GM21737 (cell line): ENCODE measurements around the gene FGGY.
A peak's percentile ranks its signal among the peaks of the same experiment; 100 is the strongest.

Source experiments
- ATAC-seq: cut with Tn5 transposase; IDR thresholded peaks from one replicate; pipeline ENCODE4 v1.9.1; 2021; ENCODE audit warnings: mild to moderate bottlenecking, moderate library complexity; ENCODE audit not compliant: unreplicated experiment

FGGY gene

DNA sequence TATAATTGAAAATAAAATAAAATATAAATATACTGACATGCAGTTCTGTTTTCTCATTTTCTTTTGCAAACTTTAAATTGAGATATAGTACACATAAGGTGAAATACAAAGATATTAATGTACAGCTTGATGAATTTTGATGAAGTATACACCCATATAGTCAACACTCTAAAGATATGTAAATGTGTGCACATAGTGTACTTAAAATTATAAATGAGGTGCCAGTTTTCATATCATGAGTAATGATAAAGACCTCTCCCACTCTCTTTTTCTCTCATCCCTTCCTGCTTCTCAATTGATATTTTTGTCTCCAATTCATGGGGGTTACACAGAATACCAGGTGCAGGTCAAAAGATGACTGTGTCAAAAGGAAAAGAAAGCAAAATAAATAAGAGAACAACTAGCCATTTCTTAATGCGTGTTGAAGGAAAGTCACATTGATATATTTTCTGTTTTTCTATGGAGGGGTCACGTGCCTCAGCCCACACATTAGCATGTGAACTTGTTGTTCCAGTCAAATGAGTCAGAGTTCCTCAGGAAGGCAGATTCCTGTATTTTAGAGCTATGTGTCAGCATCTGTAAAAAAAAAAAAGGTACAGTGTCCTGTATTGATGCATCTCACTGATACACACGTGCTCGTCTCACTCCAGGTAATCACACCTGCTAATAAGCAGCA is 453.6 kb downstream of the FGGY start:
- no peak for ATAC-seq

DNA sequence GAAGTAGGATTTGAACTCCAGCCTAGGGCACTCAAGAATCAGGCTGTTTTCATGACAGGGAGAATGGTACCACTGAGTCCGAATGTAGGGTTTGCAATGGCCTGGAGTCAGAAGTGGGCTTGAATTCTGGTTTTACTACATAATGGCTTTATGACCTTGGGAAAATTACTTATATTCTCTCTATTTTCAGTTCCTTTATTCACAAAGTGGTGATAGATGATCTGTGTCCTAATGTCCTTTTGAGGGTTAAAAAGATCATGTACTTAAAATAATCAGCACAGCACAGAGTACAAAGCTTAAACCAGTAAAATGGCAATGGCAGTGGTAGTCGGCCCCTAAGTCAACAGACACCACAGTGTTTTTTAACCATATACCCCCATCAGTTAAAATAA is 454.1 kb downstream of the FGGY start:
- no peak for ATAC-seq

DNA sequence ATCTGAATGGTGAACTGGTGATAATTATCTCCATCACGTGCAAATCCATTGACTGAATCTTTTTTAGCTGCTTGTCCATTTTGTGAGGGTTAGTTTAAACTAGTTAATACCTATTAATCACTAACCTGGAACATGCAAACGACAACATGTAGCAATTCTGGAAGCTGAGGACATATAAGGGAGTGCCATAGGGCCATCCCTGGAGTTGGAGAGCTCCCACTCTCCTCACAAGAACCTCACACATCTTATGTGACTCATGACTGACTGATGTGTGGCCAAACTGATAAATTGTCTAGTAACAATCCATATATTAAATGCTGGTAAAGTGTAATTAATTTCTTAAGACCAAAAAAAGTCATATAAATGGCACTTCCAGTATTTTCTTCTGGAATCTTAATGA is 454.9 kb downstream of the FGGY start:
- ATAC-seq, result no peak

DNA sequence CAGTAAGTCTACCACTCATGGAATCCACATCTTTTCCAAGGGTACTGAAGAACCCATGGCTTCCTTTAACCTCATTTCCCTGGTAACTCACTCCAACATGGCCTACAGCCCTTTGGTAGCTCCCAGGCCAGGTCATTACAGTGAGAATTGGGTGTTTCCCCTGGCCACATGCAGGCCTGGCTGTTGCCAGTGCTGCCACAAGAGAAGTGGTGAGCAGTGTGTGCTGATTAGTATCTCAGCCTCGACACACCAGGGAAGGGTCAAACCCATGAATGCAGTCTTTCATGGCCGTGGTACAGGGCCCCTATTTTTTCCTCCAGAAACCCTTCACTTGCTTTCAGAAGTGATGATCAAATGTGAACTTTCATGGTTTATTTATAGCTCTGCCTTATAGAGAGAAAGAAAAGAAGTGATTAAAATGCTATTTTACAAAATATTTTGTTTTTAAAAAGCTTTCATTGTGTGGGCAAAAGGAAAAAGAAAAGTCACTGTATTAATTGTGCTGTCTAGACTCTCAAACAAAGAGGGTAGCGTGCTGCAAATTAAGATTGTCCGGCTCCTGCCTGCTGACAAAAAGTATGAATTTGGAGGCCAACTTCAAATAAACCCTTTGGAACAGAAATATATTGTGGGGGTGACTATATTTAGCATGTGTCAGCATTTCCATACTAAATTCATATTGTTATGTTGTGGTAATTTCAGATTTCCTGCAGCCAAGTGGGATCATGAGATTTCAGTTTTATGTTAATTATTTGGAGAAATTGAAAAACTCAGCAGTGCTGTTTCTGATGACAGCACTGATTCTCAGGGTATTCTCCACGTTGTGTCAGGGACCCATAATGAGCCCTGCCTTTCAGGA is 455.9 kb downstream of the FGGY start:
- ATAC-seq, result no peak

DNA sequence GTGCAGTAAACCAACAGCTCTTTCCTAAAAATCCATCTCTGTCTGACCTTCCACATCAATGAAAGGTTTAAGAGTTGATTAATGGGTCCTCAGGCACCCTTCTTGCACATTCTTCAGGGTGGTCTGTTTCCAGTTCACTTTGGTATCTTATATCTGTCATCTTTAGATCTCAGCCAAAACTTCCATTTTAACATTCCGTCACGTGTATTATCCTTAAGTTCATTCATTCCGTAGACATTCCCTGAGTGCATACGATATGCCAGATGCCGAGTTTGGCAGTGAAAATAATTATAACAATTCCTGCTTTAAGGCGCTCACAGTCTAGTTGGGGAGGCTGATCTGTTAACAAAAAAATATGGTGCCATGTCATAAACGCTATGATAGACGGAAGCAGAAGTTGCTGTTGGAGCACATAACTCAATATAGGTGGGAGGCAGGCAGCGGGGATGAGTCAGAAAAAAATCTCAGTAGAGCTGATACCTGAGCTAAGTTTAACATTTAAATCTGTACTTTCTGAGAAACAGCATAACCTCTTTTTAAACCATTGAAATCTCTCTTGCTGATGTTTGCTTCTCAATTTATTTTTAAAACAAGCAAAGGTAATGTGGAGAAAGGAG is 458.3 kb downstream of the FGGY start:
- no peak for ATAC-seq

DNA sequence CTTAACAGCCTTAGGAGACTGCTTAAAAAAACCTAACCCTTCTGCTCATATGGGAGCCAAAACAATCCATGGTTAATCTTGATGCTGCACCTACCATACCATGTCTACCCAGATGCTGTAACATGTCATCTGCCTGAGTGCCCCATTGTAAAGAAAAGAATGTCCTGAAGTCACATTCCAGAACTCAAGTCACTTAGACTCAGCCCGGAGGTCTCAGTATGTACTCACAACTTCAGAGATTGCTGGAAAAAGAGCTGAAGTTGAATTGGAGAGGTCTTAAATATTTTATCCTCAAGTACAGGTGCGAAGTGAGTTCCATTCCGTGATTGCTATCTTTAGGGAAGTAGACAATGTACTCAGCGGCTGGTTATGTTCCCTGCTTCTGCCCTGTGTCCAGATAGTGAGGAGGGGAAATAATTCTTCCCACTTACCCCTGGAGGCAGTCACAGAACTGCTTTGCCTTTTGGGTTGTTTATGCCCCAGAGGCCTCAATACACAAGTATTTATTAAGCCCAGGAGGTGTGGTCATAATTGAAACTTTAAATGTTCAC is 460.4 kb downstream of the FGGY start:
- no peak for ATAC-seq

DNA sequence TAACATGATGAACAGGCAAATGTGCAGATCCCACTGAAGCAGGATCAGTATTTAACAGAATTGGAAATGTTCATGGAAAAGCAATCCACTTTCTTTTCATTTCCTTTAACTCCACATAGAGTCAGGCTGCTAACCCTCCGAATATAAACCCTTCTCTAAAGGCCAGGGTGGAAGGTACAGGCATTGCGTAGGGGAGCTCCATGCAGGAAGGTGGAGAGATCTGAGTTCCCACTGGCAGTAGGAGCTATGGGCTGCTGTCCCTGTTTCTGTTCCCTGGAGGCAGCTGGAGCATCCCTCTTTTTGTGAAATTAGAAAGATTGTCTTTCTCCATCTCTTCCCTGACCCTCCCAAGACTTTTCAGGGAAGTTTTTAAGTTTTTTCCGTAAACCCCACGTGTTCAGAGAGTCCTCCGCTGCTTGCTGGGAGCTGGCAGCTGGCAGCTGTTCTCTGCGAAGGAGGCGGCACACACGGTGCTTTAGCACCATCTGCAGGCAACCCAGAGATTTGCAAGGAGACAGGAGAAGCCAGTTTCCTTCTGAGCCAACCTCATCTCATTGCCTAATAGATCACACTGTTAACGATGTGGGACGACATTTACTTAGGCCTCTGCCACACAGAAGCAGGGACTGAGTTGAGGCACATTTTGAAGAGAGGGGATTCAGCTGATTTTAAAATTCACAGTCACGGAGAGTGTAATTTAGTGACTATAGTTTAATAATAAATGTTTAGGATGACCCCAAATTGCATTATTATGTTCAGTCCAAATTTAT is 462.4 kb downstream of the FGGY start:
- ATAC-seq, result peak; percentile 87

DNA sequence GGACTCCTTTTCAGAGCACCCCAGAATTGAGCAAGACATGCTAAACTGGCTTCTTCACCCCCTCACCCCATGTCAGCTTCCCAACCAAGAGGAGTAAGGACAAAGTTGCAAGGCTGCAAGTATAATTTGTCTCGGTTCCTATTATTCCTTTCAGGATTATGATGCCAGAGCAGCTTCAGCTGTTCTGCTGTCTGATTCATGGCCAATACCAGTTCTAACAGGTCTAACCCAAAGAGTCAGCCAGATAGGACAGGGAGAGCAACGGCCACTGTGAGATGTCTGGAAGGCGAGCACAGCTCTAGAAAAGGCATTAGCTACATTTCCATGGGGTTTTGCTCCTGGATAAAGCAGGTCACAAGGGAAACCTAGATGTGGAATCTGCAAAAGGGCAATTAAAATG is 464.5 kb downstream of the FGGY start:
- ATAC-seq, result no peak

DNA sequence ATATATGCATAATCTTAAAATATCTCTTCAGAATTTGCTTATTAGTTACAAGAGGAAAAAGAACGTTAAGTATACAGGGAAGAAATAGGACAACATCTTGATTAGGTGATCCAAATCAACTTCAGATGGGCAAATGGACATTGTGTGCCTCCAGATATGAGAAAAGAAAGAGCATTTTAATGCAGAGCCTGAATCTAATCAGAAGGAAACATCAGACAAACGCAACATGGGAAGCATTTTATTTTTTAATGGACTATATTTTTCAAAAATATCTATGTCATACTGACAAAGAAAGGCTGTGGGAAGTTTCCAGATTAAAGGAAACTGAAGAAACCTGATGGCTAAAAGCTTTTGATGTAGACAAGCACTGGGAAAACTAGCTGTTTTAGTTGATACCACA is 466.5 kb downstream of the FGGY start:
- no peak for ATAC-seq

DNA sequence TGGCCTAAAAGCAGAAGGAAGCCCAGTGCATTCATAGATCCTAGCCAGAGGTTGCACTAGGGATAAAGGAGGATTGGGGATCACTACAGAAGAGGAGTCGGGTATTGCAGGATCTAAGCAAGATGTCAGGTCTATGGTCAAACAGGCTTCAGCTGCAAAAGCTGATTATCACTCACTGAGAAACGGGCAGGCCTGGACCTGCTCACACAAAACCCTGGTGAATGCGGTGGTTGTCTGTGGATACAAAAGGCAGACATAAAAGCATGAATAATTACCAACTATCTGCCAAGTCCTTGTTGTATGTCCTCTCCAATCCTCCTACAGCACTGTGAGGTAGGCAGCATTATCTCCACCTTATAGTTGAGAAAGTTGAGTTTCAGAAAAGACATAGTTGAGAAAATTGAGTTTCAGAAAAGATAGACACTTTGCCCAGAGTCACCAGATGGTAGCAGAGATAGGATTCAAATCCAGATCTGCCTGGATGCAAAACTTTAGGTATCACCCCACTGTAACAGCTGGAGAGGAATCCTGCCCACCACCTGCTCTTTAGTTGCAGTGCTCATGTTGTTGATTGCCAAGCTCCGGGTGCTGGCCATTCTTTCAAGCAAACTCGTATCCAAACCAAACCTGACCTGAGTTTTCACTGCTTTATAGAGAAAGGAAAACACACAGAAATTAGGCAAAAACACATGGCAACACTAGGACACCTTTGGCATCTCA is 468.3 kb downstream of the FGGY start:
- ATAC-seq, result no peak

DNA sequence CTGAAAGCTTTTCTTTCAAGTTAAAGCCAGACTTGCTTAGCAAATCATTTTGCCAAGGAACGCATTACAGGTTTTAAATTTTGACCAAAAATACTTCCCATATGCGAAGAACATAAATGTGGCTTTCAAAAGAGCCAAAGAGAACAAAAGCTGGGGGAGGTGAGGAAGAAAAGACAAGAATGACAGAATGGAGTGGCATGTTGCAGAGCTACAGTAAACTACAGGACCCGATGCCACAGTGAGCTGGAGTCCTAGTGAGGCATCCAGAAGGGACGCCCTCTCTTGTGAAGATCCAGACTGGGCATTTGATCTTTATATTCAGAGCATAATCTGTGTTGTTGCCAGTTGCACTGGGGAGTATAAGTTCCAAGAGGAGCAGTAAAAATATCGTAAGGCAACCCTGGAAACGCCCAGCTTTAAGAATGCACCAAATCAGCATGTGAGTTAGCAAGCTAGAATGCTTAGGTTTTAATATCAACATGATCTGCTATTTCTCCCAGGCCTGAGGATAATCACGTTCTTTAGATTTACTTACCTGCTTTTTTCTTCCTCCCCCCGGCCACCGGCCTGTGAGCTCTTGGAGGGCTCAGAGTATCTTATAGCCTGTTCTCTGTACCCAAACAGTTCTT is 469.4 kb downstream of the FGGY start:
- ATAC-seq, result no peak

DNA sequence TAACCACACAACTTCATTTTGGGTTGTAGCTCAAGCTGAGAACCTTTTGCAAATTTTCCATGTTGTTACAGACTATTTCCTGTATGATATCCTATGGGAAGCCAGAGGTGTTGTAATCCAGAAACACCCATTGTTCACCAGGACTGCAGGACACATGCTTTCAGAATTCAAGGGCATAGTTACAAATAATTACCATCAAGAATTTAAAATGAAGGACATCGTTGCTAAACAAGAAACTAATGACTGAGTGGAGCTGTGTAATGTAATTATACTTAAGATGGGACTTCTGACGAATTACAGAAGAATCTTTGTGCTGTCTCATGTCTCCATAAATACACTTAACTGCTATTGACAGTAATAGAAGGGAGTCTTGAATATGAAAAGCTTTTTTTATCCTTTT is 470.2 kb downstream of the FGGY start:
- no peak for ATAC-seq

DNA sequence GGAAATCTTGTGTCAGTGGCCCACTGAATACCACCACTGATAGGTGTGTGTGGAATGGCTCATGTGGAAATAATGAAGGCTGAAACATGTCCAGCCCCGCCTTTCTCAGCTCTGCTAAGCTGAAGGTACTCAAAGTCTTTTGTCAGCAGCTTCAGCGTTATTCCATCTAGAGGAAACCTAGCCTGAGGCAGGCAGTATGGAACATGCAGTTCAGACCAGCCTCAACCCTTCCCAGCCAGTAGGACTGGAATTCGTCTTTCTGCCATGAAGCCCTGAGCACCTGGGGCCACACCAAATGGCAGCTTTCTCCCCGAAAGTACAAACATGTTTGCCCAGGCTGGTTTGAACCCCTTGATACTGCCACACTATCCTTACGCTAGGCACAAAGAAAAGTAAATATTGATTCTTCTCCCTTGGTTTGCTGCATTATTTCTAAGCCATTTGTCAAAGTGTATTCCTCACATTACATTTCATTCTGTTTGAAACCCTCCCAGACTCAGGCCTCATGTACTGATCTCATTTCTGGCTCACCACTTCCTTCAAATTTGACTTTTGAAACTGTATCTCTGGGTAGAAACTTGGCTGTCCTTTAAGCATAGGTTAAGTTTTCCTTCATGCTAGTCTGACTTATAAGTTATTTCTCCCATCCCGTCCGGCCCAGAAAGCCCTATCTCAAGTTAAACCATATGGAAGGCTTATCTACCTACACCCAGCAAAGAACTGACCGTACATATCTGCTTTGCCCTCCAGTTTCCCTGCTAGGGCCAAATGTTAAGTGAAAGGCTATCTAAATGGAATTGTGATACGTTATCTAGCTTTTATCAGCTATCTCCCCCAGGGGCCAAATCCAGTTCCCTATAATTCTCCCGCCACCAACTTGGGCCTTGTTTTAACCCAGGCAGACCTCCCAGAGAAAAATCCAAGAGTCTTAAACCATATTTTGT is 472.2 kb downstream of the FGGY start:
- ATAC-seq, result no peak

DNA sequence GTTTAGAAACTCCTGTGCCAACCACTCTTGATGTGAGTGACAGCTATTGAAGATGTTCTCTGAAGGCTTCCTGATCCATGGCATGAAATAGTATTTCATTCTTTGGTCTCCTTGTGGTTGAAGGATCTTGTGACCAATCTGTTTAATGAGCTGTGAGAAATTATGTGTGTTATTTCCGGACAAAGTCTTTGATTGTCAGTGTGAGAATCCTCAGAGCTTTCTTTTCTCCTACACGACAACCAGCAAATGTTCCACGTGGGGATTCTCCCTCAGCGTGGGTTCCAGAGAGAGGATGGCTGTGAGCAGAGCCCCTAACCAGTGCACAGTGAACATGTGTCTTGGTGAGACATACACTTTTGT is 472.8 kb downstream of the FGGY start:
- no peak for ATAC-seq

DNA sequence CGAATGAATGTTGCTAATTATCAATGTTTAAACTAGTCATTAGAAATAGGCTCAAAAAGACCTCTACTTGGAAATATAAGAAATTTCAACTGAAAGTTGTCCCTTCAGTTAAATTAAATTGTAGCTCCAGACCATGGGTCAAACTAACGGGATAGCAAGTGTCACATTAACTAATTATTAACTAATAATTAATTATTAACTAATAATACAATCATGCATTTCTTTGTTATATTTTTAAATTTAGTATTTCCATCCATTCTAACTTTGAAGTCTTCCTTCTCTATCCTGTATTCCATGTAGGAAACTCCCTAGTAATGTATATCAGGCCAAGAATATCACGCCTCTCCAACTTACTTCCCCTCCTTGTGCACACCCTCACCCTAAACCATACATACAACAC is 474.5 kb downstream of the FGGY start:
- no peak for ATAC-seq

DNA sequence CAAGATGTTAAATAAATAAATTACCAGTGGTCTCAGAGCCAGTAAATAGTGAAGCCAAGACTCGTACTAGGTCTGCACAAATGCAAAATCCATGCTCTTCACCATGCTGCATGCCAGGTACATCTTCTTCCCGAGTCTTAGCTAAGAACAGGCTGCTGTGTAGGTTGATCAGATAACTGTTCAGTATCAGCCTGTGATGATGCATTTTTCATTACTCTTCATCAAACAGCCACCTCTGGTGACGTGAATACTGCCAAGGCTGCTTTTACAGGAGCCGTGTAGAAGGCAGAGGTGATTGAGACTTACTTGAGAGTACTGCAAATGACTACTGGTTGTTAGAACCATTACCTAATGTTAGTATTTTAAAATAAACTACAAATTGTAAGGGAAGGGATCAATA is 478.6 kb downstream of the FGGY start:
- no peak for ATAC-seq

DNA sequence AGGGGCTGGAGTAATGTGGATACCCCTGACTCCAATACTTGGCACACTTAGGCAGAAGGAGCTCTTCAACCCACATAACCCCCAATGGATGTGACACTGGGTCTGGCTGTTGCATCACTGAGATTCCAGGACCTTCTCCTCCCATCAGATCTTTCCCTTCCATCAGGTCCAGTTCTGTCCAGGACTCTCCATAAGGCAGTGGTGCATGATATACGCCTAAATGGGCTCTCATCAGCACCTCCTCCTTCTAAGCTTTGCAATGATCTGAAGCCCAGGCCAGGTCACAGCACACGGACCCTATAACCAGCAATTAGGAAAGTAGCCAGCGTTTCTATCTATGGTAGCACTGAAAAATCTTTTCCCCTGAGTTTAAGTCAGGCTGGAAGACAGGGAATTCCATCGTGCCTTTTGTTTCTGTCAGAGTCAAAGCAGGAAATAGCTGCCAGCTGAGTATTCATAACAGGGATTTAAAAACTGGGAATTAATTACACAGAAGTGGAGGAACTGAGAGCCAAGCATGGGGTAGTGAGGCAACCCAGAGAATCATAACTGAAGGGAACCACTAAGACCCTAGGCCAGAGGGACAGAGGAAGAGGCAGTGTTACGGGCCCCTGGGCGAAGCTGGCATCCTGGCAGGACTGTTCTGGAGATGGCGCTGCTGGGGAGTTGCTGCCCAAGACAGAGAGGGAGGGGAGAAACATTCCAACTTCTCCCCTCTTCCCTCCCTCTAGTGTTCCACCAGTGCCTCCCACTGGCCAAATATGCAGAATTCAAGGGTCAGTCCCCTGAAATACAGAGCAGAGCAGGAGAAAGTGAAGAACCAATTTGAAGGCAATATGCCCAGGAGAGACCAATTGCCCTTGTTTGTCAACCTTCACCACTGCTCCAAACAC is 480.3 kb downstream of the FGGY start:
- ATAC-seq, result no peak

DNA sequence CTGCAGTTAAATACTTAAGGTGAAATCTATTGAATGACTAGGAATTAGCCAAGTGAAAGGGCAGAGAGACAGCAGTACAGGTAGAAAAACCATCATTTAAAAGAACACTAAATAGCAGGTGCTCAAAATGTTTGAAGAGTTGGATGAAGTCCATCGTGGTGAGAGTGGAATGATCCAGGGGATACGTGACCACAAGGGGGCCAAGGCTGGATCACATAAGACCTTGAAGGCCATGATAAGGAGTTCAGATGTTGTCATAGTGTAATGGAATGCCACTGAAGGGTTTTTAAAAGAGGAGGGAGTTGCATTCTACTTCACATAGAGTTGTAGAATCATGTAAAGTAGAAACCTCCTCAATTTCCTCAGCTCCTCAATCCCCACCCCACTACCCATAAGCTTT is 483.1 kb downstream of the FGGY start:
- ATAC-seq, result no peak
